ENCODE results near the gene CLEC10A. TPM values are rescaled to one million over a fixed set of nuclear protein-coding genes. Genes with fewer than 3 reads are reported as not detected.
"Not testable (repeated sequence)": the region's sequence is repeated elsewhere in the genome, so short reads cannot be mapped to it uniquely, and the experiment has no call there.

CLEC10A gene
- total RNA-seq, 6 experiments from 2014 or later = 0.77 to 2.6 (median 1.5) TPM

DNA sequence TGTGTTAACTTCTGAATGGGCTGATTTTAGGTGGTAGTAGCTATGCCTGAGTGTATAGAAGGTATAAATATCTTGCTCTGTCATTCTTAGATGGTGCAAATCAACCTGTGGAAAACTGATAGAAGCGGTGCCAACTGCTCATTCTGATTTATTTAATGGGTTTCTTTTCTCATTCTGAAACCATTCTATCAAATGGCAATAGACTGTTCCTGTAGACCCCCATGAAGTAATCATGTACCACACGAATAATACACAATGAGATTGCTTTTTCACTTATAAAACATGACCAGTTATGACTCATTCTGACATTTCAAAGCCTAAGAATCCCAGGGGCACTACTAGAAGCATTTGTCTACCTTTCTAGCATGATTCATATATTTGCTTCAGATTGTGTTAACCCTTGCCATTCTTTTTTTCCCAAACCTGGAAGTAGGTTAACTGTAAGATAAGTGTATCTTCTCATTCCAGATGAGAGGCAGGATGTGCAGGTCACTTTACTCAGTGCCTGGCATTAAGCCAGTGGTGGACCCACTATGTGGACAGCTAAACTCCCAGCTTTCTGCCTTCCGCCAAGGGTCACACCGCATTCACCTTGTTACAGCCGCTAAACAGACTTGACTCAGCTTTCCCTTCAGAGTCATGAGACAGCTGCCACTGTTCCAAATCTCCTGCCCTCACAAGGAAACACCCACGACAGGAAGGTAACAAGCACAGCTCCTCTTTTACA lies 19.7 kb downstream of the CLEC10A start:
- ATAC-seq = peak in 3 of 4 donors; percentile 6 to 77 (median 67)

DNA sequence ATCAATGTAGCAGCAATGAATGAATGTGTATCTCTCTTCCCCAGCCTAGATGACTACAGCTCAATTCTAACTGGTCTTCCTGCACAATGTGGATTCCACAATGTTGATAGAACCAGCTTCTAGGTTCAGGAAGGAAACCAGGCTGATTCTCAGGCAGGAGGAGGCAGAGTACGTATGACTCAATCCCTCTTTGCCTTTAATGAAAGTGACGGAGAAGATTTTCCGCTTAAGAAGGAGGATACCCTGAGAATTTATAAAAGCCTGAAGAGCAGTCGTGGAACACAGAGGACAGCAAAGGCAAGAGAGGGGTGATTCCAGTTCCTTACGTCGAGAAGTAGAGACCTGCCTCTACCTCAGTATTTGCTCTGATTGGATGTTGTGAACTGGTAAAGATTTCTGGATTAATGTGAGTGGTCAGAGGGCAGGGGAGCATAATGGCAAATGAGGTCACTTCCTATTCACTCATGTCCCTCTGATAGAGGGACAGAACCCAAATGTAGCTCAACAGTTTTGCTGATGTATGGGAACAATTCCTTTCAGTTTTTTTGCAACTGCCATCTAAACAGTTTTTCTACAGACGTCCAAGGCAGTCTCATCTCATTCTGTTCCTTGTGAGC lies 21.1 kb downstream of the CLEC10A start:
- Histone ChIP-seq H3K27ac (no peak overlapping the region), H3K4me3 (no peak overlapping the region), H3K9me3 (no peaks in the 10 kb centered on the region), H3K4me1 (no peaks in the 10 kb centered on the region), H3K27me3 (no peaks in the 10 kb centered on the region), H3K36me3 (no peaks in the 10 kb centered on the region)
- intact Hi-C loops (cut with DNase I) = no loop called here
- WGBS (ENCODE audit: insufficient coverage, low coverage, low lambda C conversion rate, missing lambda C conversion rate) = 58% methylated on average over 7 of the region's 7 CpGs
- ATAC-seq = peak; percentile 33 to 78 (median 50)
- TF ChIP-seq CTCF (IDR thresholded peaks at IDR 0.05) (no peak), POLR2A (IDR thresholded peaks at IDR 0.05) (no peak)
- DNase-seq = no peak

More for the DNA sequence above, 19.7 kb downstream of the CLEC10A start:
- H3K36me3 ChIP-seq = no peaks in the 10 kb centered on the region
- 45% methylated on average over 5 of the region's 6 CpGs for WGBS (ENCODE audit: insufficient coverage, low coverage, low lambda C conversion rate, missing lambda C conversion rate)
- intact Hi-C loops (cut with DNase I) = no loop called here
- H3K4me3 ChIP-seq = no peak overlapping the region
- H3K4me1 ChIP-seq = no peaks in the 10 kb centered on the region
- no peak overlapping the region for H3K27ac ChIP-seq
- TF ChIP-seq POLR2A (IDR thresholded peaks at IDR 0.05) = no peak
- no peak for TF ChIP-seq CTCF (IDR thresholded peaks at IDR 0.05)
- no peaks in the 10 kb centered on the region for H3K9me3 ChIP-seq
- DNase-seq = peak in 2 of 3 donors; percentile 19 to 47
- H3K27me3 ChIP-seq = no peaks in the 10 kb centered on the region

DNA sequence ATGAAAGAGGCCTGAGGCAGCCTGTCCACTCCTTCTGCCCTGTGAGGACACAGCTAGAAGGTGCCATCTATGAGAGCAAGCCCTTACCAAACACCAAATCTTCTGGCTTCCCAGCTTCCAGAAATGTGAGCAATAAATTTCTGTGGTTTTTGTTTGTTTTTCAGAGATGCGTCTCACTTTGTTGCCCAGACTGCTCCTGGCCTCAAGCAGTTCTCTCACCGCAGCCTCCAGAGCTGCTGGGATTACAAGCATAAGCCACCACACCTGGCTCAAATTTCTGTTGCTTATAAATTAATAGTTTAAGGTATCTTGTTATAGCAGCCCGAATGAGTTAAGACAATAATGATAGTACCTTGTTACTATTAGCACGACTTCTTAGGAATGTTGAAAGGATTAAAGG lies 23.7 kb downstream of the CLEC10A start:
- Histone ChIP-seq H3K9me3 (no peaks in the 10 kb centered on the region), H3K27me3 (no peaks in the 10 kb centered on the region), H3K36me3 (no peaks in the 10 kb centered on the region), H3K4me1 (no peaks in the 10 kb centered on the region), H3K27ac (no peak overlapping the region), H3K4me3 (no peak overlapping the region)
- intact Hi-C loops (cut with DNase I) = no loop called here
- no peak for DNase-seq
- 84% methylated on average over 4 of the region's 4 CpGs for WGBS (ENCODE audit: insufficient coverage, low coverage, low lambda C conversion rate, missing lambda C conversion rate)
- ATAC-seq = no peak
- TF ChIP-seq CTCF (IDR thresholded peaks at IDR 0.05) = no peak

- not testable (repeated sequence) for H3K27me3 ChIP-seq, H3K9me3 ChIP-seq, ATAC-seq, H3K27ac ChIP-seq, DNase-seq, H3K36me3 ChIP-seq, H3K4me3 ChIP-seq
- peaks cover 0 to 18% (median 6%) of the 10 kb centered on the region in 4 donors for H3K4me1 ChIP-seq
- intact Hi-C loops (cut with DNase I) = loop anchor here (5.0 kb wide), 1 partner anchor 87 kb away; no protein-coding TSS in a partner anchor
- WGBS (ENCODE audit: insufficient coverage, low coverage, low lambda C conversion rate, missing lambda C conversion rate) = 57% methylated on average over 6 of the region's 9 CpGs
Observed at GRCh38 chr17:7050583-7050982, 29.5 kb downstream of the CLEC10A start.

- TF ChIP-seq CTCF (IDR thresholded peaks at IDR 0.05) = no peak
- no peak for TF ChIP-seq POLR2A (IDR thresholded peaks at IDR 0.05)
- ATAC-seq = no peak
- intact Hi-C loops (cut with DNase I) = no loop called here
Observed at GRCh38 chr17:7048968-7049367, 31.1 kb downstream of the CLEC10A start.

More at GRCh38 chr17:7048968-7049367, 31.1 kb downstream of the CLEC10A start:
- Histone ChIP-seq H3K4me1 (peaks cover 0 to 30% (median 14%) of the 10 kb centered on the region in 4 donors), H3K27ac (no peak overlapping the region), H3K36me3 (no peaks in the 10 kb centered on the region), H3K9me3 (no peaks in the 10 kb centered on the region), H3K4me3 (no peak overlapping the region), H3K27me3 (no peaks in the 10 kb centered on the region)
- no peak for DNase-seq
- WGBS (ENCODE audit: insufficient coverage, low coverage, low lambda C conversion rate, missing lambda C conversion rate) = 67% methylated on average over 6 of the region's 6 CpGs
